KOPT-K1 (cell line): ENCODE data around the gene KAZN.
"Not testable (repeated sequence)": the region's sequence is repeated elsewhere in the genome, so short reads cannot be mapped to it uniquely, and the experiment has no call there.

Experiments used
- H3K27ac ChIP-seq: fragments of 200-600 bp; sonication (generic); 2 replicates; pipeline ENCODE4 v1.5.1; 2016; ENCODE audit warnings: antibody characterized with exemption, mild to moderate bottlenecking, low read depth, low read length; ENCODE audit not compliant: poor library complexity, severe bottlenecking
- H3K36me3 ChIP-seq: fragments of 200-600 bp; sonication (generic); 2 replicates; pipeline ENCODE4 v1.5.1; 2017; ENCODE audit warnings: antibody characterized with exemption, mild to moderate bottlenecking, low read length, moderate library complexity; ENCODE audit not compliant: insufficient read depth
- H3K9me3 ChIP-seq: fragments of 200-600 bp; sonication (generic); 2 replicates; pipeline ENCODE4 v1.5.1; 2017; ENCODE audit warnings: antibody characterized with exemption, low read length, mild to moderate bottlenecking; ENCODE audit not compliant: insufficient read depth, poor library complexity, severe bottlenecking

KAZN gene

DNA sequence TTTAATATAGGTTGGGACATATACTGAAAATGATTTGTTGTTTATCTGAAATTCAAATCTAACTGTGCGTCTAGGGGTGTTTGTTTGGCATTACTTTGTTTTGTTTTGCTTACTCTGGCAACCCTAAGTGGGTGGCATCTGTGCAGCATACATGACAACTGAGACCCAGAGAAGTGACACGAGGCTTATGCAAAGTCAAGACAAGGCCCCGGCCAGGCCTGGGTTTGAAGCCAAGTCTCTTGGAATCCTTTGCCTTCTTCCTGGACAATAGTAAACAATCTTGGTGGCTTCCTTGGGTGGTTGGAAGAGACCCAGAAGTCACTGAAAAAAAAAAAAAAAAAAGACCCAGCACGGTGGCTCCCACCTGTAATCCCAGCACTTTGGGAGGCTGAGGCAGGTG, 357.5 kb downstream of the KAZN start:
- no peak overlapping the region for H3K27ac ChIP-seq
- H3K9me3 ChIP-seq: no peaks in the 10 kb centered on the region
- no peaks in the 10 kb centered on the region for H3K36me3 ChIP-seq

DNA sequence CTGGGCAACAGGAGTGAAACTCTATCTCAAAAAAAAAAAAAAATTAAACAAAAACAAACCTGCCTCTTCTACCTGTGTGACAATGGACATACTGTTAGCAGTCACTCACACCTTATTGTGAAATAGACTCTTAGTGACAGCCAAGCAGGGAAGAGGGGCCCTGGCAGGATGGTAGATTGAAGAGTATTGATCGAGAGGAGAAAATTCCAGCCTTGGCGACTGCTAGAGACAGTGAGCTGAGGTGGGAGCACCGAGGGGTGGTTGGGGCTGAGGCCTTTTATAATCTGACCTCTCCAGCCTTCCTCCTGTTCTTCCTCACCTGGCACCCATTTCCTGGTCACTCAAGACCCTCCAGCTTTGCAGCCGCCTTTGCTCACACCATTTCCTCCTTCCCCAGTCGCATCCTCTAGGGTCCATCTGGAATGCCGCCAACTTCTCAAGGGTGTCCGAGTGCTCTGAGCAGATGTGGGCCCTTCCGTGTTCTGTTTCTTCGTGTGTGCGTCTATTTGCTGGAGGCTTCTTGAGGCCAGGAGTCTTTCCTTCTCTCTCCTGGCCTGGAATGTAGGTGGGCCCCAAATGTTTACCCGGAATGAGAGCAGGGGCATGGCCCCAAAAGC, 358.2 kb downstream of the KAZN start:
- H3K27ac ChIP-seq: no peak overlapping the region
- H3K36me3 ChIP-seq: no peaks in the 10 kb centered on the region

DNA sequence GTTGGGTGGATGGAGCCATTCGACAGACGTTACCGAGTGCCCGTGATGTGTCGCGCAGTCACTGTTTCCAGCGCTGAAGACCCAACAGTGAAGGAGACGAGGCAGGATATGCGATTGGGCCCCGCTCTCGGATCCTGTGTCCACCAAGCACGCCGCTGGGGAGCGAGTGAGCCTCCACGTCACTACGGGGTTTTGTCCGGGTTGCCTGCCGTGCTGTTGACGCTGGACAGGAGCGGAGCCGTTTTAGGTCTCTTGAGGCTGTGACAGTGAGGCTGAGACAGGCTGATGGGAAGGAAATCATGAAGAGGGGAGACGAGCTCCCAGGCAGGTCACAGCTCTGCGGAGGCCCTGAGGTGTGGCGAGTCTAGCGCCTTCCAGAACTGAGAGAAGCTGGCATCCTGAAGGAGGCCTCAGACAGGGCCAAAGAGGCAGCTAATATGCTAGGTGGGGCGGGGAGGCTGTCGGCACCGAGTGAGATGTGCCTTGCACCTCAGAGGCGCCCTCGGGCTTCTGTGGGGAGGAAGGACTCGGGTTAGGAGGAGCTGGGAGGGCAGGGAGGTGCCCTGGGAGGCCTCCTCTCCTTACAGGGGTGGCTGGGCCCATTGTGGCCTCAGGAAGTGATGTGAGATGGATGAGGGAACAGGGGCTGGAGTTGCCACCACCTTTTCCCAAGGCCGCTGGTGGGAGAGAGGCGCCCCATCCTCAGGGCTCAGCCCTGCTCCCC, 359.1 kb downstream of the KAZN start:
- H3K9me3 ChIP-seq: no peaks in the 10 kb centered on the region
- no peaks in the 10 kb centered on the region for H3K36me3 ChIP-seq
- no peak overlapping the region for H3K27ac ChIP-seq

More for the DNA sequence above, 358.2 kb downstream of the KAZN start:
- H3K9me3 ChIP-seq: no peaks in the 10 kb centered on the region

DNA sequence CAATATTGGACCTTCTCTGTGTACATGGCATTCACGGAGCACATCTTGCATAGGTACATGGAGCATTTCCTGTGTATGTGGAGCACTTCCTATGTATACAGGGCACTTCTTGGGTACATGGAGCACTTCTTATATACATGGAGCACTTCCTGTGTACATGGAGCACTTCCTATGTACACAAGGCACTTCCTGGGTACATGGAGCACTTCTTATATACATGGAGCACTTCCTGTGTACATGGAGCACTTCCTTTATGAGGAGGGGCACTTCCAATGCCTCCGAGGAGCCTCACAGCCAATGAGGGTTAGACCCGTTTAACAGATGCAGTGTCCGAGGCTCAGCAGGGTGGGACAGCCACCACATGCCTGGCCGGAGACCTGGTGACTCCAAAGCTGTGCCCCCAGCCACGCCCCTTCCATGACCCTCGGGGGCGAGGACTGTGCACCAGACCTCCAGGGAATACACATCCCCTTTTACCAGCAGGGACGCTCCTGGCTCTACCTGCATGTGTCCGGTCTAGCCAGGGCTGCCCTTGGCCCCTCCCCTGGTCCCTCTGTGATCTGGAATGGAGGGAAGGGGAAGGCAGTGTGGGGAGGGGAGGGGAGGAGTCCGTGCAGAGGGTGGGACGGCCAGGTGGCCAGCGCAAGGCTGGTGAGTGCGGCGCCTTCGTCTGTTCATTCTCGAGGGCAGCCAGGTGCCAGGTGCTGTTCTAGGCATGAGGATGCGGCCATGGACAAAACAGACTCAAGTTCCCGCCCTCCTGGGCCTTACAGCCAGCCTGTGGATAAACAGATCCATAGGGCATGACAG, 360.0 kb downstream of the KAZN start:
- Histone ChIP-seq H3K9me3 (no peaks in the 10 kb centered on the region), H3K27ac (no peak overlapping the region), H3K36me3 (no peaks in the 10 kb centered on the region)

DNA sequence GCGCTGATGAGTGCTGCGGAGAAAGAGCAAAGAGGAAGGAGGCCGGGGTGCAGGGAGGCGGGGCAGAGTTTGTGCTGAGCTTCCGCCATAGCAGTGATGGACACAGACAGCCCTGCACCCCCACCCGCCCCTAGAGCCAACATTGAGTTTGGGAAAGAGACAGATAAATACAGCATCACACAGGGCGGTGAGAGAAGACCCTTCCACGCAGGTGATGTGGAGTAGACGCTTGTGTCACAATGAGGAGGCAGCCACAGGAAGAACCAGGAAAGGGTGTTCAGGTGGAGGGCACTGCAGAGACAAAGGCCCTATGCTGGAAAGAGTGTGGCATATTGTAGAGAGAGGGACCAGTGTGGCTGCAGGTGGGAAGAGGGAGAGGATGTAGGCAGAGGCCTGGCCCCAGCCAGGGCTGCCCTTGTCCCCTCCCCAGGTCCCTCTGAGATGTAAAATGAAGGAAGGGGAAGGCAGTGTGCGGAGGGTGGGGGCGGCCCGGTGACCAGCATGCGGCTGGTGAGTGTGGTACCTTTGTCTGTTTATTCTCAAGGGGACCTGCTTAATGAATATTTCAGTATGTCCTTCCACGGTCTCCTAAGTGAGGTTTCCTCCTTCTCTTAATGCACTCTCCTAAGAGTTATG, 360.7 kb downstream of the KAZN start:
- Histone ChIP-seq H3K27ac (no peak overlapping the region), H3K9me3 (no peaks in the 10 kb centered on the region), H3K36me3 (no peaks in the 10 kb centered on the region)

DNA sequence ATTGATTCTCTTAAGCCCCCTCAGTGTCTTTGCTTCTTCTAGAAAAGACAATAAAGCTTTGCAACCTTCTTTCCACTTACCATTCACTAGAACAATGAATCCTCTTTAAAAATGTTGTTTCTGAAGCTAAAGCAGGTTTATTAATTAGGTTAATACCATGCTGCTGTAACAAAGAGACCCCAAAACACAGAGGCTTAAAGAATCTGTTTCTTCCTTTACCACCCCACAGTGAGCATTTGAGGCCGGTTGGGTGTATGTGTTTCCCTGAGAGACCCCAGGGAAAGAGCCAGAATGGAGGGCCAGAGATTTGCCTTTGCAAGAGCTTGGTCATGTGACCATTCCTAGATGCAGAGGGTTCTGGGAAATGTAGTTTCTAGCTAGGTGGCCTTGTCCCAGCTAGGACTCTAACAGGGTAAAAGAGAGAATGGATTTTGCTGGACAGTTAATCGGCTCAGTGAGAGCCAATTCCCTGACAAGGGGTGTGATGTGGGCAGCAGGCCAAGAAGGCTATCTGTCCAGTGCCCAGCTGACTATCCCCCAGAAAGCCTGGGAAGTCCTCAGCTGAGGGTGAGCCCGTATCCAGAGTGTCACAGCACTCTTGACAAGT, 363.3 kb downstream of the KAZN start:
- Histone ChIP-seq H3K36me3 (no peaks in the 10 kb centered on the region), H3K27ac (no peak overlapping the region), H3K9me3 (no peaks in the 10 kb centered on the region)

DNA sequence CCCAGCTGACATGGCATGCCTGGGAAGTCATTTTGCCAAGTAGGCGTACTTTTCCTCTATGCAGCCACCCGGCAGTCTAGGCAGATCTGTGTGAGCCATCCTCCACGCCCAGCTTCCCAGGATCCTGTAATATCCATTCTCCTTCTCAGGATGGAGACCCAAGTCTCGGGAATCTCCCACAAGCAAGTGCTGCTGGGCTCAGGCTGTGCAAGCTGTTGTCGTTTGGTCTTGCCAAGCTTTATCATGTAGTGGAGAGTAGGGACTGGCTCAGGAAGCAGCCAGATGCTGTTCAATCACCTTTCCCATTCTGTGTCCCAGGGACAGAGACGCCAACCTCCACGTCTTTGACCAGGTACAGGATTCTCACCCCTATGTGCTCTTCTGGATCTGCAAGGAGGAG, 363.9 kb downstream of the KAZN start:
- Histone ChIP-seq H3K36me3 (no peaks in the 10 kb centered on the region), H3K27ac (no peak overlapping the region), H3K9me3 (no peaks in the 10 kb centered on the region)

DNA sequence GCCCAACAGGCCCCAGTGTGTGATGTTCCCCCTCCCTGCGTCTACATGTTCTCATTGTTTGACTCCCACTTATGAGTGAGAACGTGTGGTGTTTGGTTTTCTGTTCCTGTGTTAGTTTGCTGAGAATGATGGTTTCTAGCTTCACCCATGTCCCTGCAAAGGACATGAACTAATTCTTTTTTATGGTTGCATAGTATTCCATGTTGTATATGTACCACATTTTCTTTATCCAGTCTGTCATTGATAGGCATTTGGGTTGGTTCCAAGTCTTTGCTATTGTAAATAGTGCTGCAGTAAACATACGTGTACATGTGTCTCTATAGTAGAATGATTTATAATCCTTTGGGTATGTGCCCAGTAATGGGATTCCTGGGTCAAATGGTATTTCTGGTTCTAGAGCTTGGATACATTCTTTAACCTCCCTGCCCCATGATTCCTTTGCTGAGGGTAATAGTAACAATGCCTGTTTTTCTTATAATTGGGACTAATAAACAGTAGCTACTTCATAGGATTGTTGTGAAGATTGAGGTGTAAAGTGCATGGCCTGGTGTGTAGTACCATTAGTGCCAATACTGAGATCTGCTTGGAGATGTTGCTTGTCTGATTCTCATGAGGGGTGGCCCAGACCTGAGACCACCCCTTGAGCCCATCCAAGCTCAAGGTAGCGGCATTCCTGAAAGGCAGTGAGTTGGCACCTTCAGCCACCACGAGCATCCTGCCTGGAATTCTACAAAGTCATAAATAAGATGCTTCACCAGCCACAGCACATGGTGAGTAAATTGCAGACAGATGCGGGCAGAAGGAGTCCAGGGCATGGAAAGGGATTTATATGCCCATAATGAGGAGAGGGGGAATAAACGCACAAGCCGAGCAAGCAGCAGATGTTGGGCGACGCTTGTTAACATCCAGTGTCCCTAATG, 365.6 kb downstream of the KAZN start:
- not testable (repeated sequence) for H3K27ac ChIP-seq, H3K36me3 ChIP-seq, H3K9me3 ChIP-seq

DNA sequence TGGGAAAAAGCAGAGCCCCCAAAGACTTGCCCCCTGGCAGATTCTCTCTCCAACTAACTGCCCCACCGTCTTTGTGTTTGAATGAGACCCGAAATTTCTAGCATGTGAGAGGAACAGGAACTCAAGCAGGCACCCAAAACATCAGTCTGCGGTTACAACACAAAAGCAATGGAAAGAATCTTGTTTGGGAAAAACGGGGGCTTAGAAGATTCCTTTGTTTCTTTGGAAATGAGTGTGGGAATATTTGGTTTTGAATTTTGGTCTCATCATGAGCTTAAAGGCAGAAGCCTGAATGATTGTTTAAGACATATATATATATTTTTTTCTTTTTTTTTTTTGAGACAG, 366.2 kb downstream of the KAZN start:
- Histone ChIP-seq H3K36me3 (no peaks in the 10 kb centered on the region), H3K9me3 (no peaks in the 10 kb centered on the region), H3K27ac (no peak overlapping the region)

DNA sequence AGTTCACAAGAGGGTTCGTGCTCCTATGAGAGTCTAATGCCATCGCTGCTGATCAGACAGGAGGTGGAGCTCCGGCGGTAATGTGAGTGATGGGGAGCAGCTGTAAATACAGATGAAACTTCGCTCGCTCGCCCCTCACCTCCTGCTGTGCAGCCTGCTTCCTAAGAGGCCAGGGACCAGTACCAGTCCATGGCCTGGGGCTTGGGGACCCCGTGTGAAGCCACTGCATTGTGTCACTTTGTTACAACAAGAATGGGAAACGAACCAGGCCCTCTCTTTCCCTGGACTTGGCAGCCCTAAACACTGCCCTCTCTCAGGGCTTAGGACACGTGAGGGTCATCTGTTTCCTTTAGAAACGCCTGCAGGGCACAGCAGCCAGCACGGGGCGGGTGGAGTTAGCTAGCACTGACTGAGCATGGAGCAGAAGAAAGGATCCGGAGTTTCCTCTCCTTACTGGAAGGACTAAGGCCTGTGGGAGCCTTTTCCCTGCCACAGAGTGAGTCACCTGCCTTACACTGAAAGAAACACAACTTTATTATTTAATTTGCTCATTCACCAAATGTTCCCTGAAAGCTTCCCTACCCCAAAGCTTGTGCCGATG, 369.9 kb downstream of the KAZN start:
- Histone ChIP-seq H3K36me3 (no peaks in the 10 kb centered on the region), H3K27ac (peak overlapping the region; percentile 62), H3K9me3 (no peaks in the 10 kb centered on the region)

DNA sequence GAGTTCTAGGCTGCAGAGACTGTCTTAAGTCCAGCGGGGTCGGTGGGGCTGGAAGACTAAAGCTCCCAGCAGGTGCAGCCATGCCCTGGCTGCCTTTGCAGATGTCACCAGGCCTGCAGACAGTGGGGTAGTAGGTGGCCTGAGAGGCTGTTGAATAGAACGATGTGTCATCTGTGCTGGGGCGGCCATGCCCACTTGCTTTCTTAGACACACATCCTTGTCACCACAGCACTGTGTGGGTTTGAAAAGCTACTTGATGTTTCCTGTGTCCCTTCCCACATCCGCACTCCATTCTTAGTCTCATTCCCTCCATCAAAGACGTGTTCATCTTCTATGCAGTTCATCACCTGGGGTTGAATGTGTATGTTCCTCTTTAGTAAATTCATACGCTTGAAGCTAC, 370.5 kb downstream of the KAZN start:
- peak overlapping the region; percentile 62 for H3K27ac ChIP-seq

DNA sequence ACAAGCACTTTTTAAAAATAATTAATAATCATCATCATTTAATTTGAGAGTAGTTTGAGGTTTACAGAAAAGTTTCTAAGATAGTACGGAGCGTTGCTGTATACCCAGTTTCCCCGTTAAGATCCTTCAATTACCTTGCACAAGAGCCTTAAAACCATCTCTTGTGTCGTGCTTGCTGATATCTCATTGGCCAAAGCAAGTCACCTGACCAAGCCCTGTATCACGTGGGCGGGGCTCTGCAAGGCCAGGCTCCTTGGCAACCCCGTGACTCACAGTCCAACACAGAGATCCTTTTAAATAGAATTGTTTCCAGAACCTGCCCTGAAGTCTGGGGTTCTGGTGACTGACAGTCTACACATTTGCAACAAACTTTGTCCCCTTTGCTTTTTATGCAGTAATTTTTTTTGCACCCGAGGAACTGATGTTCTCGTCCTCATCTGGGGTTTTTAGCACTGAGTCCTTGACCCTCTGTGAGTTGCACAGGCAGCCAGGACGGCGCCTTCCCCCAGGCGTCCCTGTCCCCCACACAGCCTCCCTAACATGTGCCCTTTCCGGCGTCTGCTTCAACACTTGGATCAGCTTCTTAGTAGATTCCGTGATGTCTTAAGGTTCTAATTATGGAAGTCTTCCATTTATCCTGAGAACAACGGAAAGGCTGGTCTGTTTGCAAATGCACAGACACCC, 371.8 kb downstream of the KAZN start:
- peaks cover 7% of the 10 kb centered on the region for H3K9me3 ChIP-seq

More for the DNA sequence above, 370.5 kb downstream of the KAZN start:
- Histone ChIP-seq H3K9me3 (peaks cover 4% of the 10 kb centered on the region), H3K36me3 (no peaks in the 10 kb centered on the region)

DNA sequence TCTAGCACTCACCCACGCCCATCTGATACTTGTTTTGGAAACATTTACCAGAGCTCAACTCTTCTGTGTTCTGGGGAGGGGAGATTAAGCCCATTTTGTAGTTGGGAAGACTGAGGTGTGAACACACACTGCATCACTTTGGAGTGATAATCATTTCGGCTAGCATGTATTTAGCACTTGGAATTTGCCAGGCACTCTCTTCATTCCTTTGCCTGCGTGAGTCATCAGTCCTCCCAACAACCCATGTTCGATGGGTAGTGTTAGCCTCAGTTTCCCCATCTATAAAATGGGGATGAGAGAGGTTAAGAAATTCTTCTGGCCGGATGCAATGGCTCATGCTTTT, 372.3 kb downstream of the KAZN start:
- no peaks in the 10 kb centered on the region for H3K36me3 ChIP-seq
- H3K9me3 ChIP-seq: peaks cover 7% of the 10 kb centered on the region
- no peak overlapping the region for H3K27ac ChIP-seq

More for the DNA sequence above, 371.8 kb downstream of the KAZN start:
- Histone ChIP-seq H3K27ac (no peak overlapping the region), H3K36me3 (no peaks in the 10 kb centered on the region)
